H1 (cell line): Measurements from ENCODE around the gene TSPAN1. TPM values are rescaled to one million over a fixed set of nuclear protein-coding genes. Genes with fewer than 3 reads are reported as not detected.

ENCODE experiments used
- CTCF ChIA-PET: fragments of 300-600 bp; sonication (Branson Sonifier 250); formaldehyde crosslinking; loops from one replicate; lab custom pipeline; 2021; ENCODE audit not compliant: partially characterized antibody; lab: Charles Lee
- POLR2A ChIA-PET: fragments of 300-600 bp; sonication (Branson Sonifier 250); formaldehyde crosslinking; loops from one replicate; lab custom pipeline; 2021; ENCODE audit warnings: inconsistent platforms; ENCODE audit not compliant: partially characterized antibody; lab: Charles Lee
- DNase-seq, 2 experiments: peaks; one replicate each; pipeline versions ENCODE4 v3.0.0 to v3.0.0-alpha.2; 2010 to 2022; ENCODE audit warnings: low spot score in 2 of 2, low read depth in 1 of 2, mixed read lengths in 1 of 2
- FAIRE-seq: peaks from 2 replicates; lab custom pipeline; 2011; peaks lifted over from hg19 to GRCh38; lab: Jason Lieb, UNC
- H2AFZ ChIP-seq: 2 replicates; pipeline ENCODE4 v1.8.1; 2012; ENCODE audit warnings: low read length, inconsistent platforms
- H2AK5ac ChIP-seq: 2 replicates; pipeline ENCODE4 v1.6.1; 2013; ENCODE audit warnings: low read depth, low read length
- H2BK120ac ChIP-seq: replicated peaks from 2 replicates; pipeline ENCODE3; 2013; ENCODE audit warnings: low read depth, low read length, inconsistent platforms
- H2BK12ac ChIP-seq: 2 replicates; pipeline ENCODE4 v1.6.1; 2013; ENCODE audit warnings: low read depth, low read length
- H2BK15ac ChIP-seq: 2 replicates; pipeline ENCODE4 v1.6.1; 2013; ENCODE audit warnings: low read length
- H2BK20ac ChIP-seq: 2 replicates; pipeline ENCODE4 v1.6.1; 2013; ENCODE audit warnings: low read length
- H2BK5ac ChIP-seq: 2 replicates; pipeline ENCODE4 v1.6.1; 2013; ENCODE audit warnings: low read depth, low read length
- H3K14ac ChIP-seq: 2 replicates; pipeline ENCODE4 v1.6.1; 2013; ENCODE audit warnings: inconsistent platforms; ENCODE audit not compliant: insufficient read length
- H3K18ac ChIP-seq: 2 replicates; pipeline ENCODE4 v1.6.1; 2013; ENCODE audit warnings: low read length; ENCODE audit errors: extremely low read depth
- H3K23ac ChIP-seq: 2 replicates; pipeline ENCODE4 v1.6.1; 2013; ENCODE audit warnings: inconsistent platforms; ENCODE audit not compliant: insufficient read length
- H3K23me2 ChIP-seq: 2 replicates; pipeline ENCODE4 v1.6.1; 2013; ENCODE audit warnings: low read depth, low read length
- H3K27ac ChIP-seq: 2 replicates; pipeline ENCODE4 v1.6.1; 2011; ENCODE audit warnings: low read depth, low read length, inconsistent platforms
- H3K27me3 ChIP-seq, 4 experiments: replicated peaks in 1 of 4; 1 replicate in 1 of 4; 2 replicates in 3 of 4; pipeline versions ENCODE4 v1.6.1 to v1.8.1; 2011 to 2013; ENCODE audit warnings: low read length in 3 of 4, mild to moderate bottlenecking in 3 of 4, inconsistent platforms in 2 of 4, mixed read lengths in 2 of 4, moderate library complexity in 1 of 4; ENCODE audit not compliant: control insufficient read depth in 3 of 4, insufficient read depth in 3 of 4; ENCODE audit errors: extremely low read depth in 1 of 4
- H3K36me3 ChIP-seq, 4 experiments: 2 replicates each; pipeline versions ENCODE4 v1.6.1 to v1.8.1; 2011 to 2013; ENCODE audit warnings: mild to moderate bottlenecking in 4 of 4, low read length in 3 of 4, moderate library complexity in 2 of 4, control low read depth in 1 of 4, inconsistent platforms in 1 of 4; ENCODE audit not compliant: insufficient read depth in 4 of 4, control insufficient read depth in 2 of 4
- H3K4ac ChIP-seq: replicated peaks from 2 replicates; pipeline ENCODE3; 2013; ENCODE audit warnings: low read length, low read depth, mixed read lengths, inconsistent platforms; ENCODE audit not compliant: insufficient read length
- H3K4me1 ChIP-seq, 4 experiments: replicated peaks in 1 of 4; 1 replicate in 1 of 4; 2 replicates in 3 of 4; pipeline versions ENCODE4 v1.6.1 to v1.8.1; 2011 to 2013; ENCODE audit warnings: low read length in 3 of 4, inconsistent platforms in 2 of 4, mixed read lengths in 1 of 4; ENCODE audit not compliant: insufficient read depth in 4 of 4, control insufficient read depth in 3 of 4
- H3K4me2 ChIP-seq, 2 experiments: 2 replicates each; pipeline versions ENCODE4 v1.6.1 to v1.8.1; 2011 to 2013; ENCODE audit warnings: low read depth in 2 of 2, low read length in 2 of 2, control low read depth in 1 of 2, inconsistent platforms in 1 of 2, mild to moderate bottlenecking in 1 of 2; ENCODE audit not compliant: insufficient read depth in 1 of 2
- H3K4me3 ChIP-seq, 4 experiments: fragments of 200-600, 300-600 bp in 1 of 4; sonication (generic), shearing (Covaris generic), sonication (Bioruptor Twin) in 1 of 4; 2 replicates each; pipeline versions ENCODE4 v1.5.1 to v1.8.1; 2011 to 2016; ENCODE audit warnings: low read length in 4 of 4, low read depth in 3 of 4, control low read depth in 2 of 4, inconsistent platforms in 2 of 4, mild to moderate bottlenecking in 2 of 4, mixed read lengths in 1 of 4, moderate library complexity in 1 of 4; ENCODE audit not compliant: insufficient read depth in 2 of 4; ENCODE audit errors: extremely low read depth in 1 of 4
- H3K56ac ChIP-seq: replicated peaks from 2 replicates; pipeline ENCODE3; 2013; ENCODE audit warnings: low read depth, mild to moderate bottlenecking, mixed read lengths, low read length, inconsistent platforms; ENCODE audit not compliant: insufficient read length
- H3K79me1 ChIP-seq: 2 replicates; pipeline ENCODE4 v1.6.1; 2013; ENCODE audit warnings: low read depth, low read length, control low read depth
- H3K79me2 ChIP-seq, 2 experiments: 2 replicates each; pipeline versions ENCODE4 v1.6.1 to v1.8.1; 2012 to 2013; ENCODE audit warnings: low read length in 2 of 2, mild to moderate bottlenecking in 2 of 2, inconsistent platforms in 1 of 2; ENCODE audit not compliant: insufficient read depth in 2 of 2, control insufficient read depth in 1 of 2
- H3K9ac ChIP-seq, 4 experiments: replicated peaks in 1 of 4; 1 replicate in 1 of 4; 2 replicates in 3 of 4; pipeline versions ENCODE4 v1.6.1 to v1.8.1; 2011 to 2013; ENCODE audit warnings: low read depth in 3 of 4, low read length in 3 of 4, control low read depth in 2 of 4, mild to moderate bottlenecking in 2 of 4, moderate library complexity in 2 of 4, inconsistent platforms in 1 of 4; ENCODE audit errors: extremely low read depth in 1 of 4
- H3K9me3 ChIP-seq, 2 experiments: 2 replicates each; pipeline versions ENCODE4 v1.6.1 to v1.8.1; 2012 to 2013; ENCODE audit warnings: mild to moderate bottlenecking in 2 of 2, moderate library complexity in 2 of 2, control low read depth in 1 of 2, inconsistent platforms in 1 of 2, low read depth in 1 of 2, low read length in 1 of 2, mixed read lengths in 1 of 2; ENCODE audit not compliant: insufficient read depth in 2 of 2
- H4K20me1 ChIP-seq, 2 experiments: replicated peaks in 1 of 2; 2 replicates each; pipeline versions ENCODE3 to v1.8.1; 2011 to 2013; ENCODE audit warnings: inconsistent platforms in 2 of 2, low read length in 2 of 2, mild to moderate bottlenecking in 1 of 2; ENCODE audit not compliant: insufficient read depth in 2 of 2, control insufficient read depth in 1 of 2
- H4K5ac ChIP-seq: 2 replicates; pipeline ENCODE4 v1.6.1; 2013; ENCODE audit warnings: low read length, low read depth, mixed read lengths, inconsistent platforms; ENCODE audit not compliant: insufficient read length
- H4K8ac ChIP-seq: 2 replicates; pipeline ENCODE4 v1.8.0; 2013; ENCODE audit warnings: mild to moderate bottlenecking, moderate library complexity, low read length, inconsistent platforms; ENCODE audit not compliant: insufficient read depth; ENCODE audit errors: extremely low read depth
- H4K91ac ChIP-seq: replicated peaks from 2 replicates; pipeline ENCODE3; 2013; ENCODE audit warnings: low read length, mixed read lengths, inconsistent platforms; ENCODE audit not compliant: insufficient read length
- CEBPB ChIP-seq: IDR thresholded peaks from 2 replicates; pipeline ENCODE4 v1.6.1; 2012; ENCODE audit warnings: low read depth, low read length
- CHD1 ChIP-seq: IDR thresholded peaks from 2 replicates; pipeline ENCODE4 v1.6.1; 2012; ENCODE audit warnings: low read depth, low read length, improper control_type of control experiment
- SIX5 ChIP-seq: IDR thresholded peaks from 2 replicates; pipeline ENCODE4 v1.6.1; 2011; ENCODE audit warnings: mild to moderate bottlenecking, low read depth, low read length
- WGBS, 2 experiments: shearing (Covaris generic) in 1 of 2; methylation state at CpG; one replicate each; pipeline versions ENCODE4 v1.1.6 to v1.1.7; 2013 to 2015; ENCODE audit warnings: low lambda C conversion rate in 2 of 2, mixed read lengths in 2 of 2, inconsistent platforms in 1 of 2, low coverage in 1 of 2, missing lambda C conversion rate in 1 of 2; ENCODE audit not compliant: insufficient replicate concordance in 2 of 2, insufficient coverage in 1 of 2, insufficient read length in 1 of 2; ENCODE audit errors: extremely low coverage in 1 of 2, missing lambda C conversion rate in 1 of 2; 5-methylcytosine and 5-hydroxymethylcytosine counted together
- polyA plus RNA-seq, 7 experiments: library from polyadenylated mRNA; depleted of rRNA in 3 of 7; stranded (reverse) in 5 of 7; unstranded in 2 of 7; fragments of >200 nt in 5 of 7; fragments of 200-250 nt in 2 of 7; gene quantifications; 1 replicate in 5 of 7; 2 replicates in 1 of 7; 4 replicates in 1 of 7; pipeline versions ENCODE4 v1.2.1 to v1.2.3, GENCODE V29; 2011 to 2013; ENCODE audit warnings: missing spikeins in 2 of 7, mixed read lengths in 2 of 7
- total RNA-seq: library from RNA; stranded (reverse); fragmentation: NEBNext Ultra II Directional; extraction: Animal tissue kit (Norgen Biotek cat#: 25700); gene quantifications from 2 replicates; pipeline ENCODE4 v1.2.1, GENCODE V29; 2021

Gene TSPAN1
- total and polyA plus RNA-seq, 2 of the 8 experiments (the other 6 are each of a cell fraction or from before 2014, with no cell fraction given) = 0.05 TPM; not detected in 1

DNA sequence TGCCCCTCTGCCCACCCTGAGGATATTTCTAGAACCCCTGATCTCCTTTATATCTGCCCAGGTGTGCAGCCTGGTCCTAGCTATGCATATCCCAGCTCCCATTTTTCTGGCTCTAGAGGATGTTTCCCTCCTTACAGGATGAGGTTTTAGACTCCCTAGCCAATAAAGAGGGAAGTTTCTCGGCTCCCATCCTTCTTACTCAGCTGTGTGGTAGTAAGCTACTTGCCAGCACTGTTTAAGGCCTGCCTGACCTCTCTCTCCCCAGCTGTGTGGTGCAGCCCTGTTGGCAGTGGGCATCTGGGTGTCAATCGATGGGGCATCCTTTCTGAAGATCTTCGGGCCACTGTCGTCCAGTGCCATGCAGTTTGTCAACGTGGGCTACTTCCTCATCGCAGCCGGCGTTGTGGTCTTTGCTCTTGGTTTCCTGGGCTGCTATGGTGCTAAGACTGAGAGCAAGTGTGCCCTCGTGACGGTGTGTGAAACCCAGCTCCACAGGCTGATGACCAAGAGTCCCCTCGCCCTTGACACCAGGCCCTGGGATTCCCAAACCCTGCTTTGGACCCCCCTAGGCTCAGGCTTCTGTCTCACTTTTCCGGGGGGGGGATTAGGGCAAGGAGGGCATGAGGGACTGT is 9.2 kb downstream of the TSPAN1 start:
- no peak for TF ChIP-seq CHD1
- no peak for TF ChIP-seq SIX5
- no peak for TF ChIP-seq CEBPB
- ChIA-PET POLR2A (interaction anchor here (1.1 kb wide), 1 partner anchor 15 kb away, joined by 3 read pairs; no protein-coding TSS in a partner anchor), CTCF (interaction anchor here (0.8 to 7.3 kb wide), 13 partner anchors 9 to 147 kb away, joined by 3 to 128 read pairs (median 3); partner anchors contain the start of gene POMGNT1)
- H4K91ac ChIP-seq = no peak overlapping the region
- no peak overlapping the region for H3K4me2 ChIP-seq
- H3K27me3 ChIP-seq = no peaks in the 10 kb centered on the region; a peak in 1 of 7 replicates
- H3K23me2 ChIP-seq = peaks cover 2% of the 10 kb centered on the region; the same call in 1 of the 2 replicates
- H2BK15ac ChIP-seq = no peak overlapping the region
- no peak overlapping the region for H3K27ac ChIP-seq
- H2AFZ ChIP-seq = no peak overlapping the region
- no peaks in the 10 kb centered on the region for H3K79me2 ChIP-seq
- H3K56ac ChIP-seq = no peak overlapping the region
- no peak overlapping the region for H3K23ac ChIP-seq
- H4K20me1 ChIP-seq = peaks cover 0 to 3% of the 10 kb centered on the region in 2 experiments
- FAIRE-seq (no peak), DNase-seq (no peak)
- H2BK20ac ChIP-seq = no peak overlapping the region
- H2BK120ac ChIP-seq = no peak overlapping the region
- no peak overlapping the region for H2BK12ac ChIP-seq
- H4K5ac ChIP-seq = no peak overlapping the region
- H3K36me3 ChIP-seq = no peaks in the 10 kb centered on the region
- H3K4me1 ChIP-seq = peaks cover 0 to 9% (median 4%) of the 10 kb centered on the region in 4 experiments; a peak in 5 of 7 replicates
- H3K9me3 ChIP-seq = no peaks in the 10 kb centered on the region
- H3K18ac ChIP-seq = no peak overlapping the region
- no peak overlapping the region for H3K9ac ChIP-seq
- no peak overlapping the region for H3K14ac ChIP-seq
- H3K4ac ChIP-seq = no peak overlapping the region
- H4K8ac ChIP-seq = no peak overlapping the region
- no peak overlapping the region for H2AK5ac ChIP-seq
- no peak overlapping the region for H2BK5ac ChIP-seq
- H3K4me3 ChIP-seq = no peak overlapping the region
- 88% methylated on average over 12 of the region's 12 CpGs; no CpG with 5 or more reads in 1 of the 2 experiments for WGBS, 2 experiments
- no peaks in the 10 kb centered on the region for H3K79me1 ChIP-seq
